Dedifferentiated amniotic fluid mesenchymal stem cell (primary cell): ENCODE results near the gene GRID1.

ENCODE experiments used
- DNase-seq: peaks from one replicate; pipeline ENCODE4 v3.0.0-alpha.2; 2016; ENCODE audit errors: extremely low spot score

Gene GRID1

DNA sequence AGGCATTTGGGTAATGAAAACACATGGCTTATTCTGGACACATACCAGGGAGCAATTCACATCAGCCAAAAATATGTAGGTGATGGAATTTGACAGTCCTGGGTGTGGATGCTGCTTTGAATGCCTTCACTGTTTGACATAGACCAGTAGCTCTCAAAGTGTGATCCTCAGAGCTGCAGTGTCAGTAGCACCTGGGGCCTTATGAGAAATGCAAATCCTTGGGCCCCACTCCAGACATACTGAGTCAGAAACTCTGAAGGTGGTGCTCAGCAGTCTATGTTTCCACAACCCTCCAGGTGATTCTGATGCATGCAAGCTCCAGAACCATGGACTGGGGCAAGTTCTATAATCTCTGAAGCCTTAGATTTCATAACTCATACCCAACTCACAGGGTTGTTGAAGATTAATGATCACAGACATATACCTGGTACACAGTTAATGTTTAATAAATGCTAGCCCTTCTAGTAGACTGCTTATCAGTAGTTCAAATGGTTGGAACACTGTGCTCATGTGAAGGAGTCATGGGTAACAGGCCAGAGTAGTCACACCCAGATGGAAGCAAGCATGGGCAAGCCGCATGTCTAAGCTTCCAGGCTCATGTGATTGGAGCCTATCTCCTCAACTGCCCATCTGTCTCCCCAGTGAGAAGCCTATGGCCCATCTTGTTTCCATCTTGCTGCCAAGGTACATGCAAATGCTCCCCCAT is 715.7 kb downstream of the GRID1 start:
- no peak for DNase-seq

DNA sequence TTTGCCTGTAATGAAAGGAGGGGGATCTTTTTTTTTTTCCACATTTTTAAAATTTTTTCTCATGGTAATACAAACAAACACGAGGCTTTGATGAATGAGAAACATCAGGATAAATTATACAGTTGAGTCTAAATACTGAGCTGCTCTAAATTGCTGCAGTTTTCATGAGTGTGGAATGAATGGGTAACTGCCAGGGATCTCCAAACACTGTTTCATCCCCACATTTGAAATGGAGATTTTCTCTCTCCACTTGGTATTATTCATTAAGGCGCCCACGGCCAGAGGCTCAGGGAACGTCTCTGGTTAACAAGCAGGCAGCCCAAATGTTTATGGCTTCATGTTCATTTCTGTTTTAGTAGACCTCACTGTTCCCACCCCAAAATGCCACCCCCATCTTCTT is 717.1 kb downstream of the GRID1 start:
- no peak for DNase-seq

- no peak for DNase-seq
Observed at GRCh38 chr10:85648279-85648754, 718.3 kb downstream of the GRID1 start.

DNA sequence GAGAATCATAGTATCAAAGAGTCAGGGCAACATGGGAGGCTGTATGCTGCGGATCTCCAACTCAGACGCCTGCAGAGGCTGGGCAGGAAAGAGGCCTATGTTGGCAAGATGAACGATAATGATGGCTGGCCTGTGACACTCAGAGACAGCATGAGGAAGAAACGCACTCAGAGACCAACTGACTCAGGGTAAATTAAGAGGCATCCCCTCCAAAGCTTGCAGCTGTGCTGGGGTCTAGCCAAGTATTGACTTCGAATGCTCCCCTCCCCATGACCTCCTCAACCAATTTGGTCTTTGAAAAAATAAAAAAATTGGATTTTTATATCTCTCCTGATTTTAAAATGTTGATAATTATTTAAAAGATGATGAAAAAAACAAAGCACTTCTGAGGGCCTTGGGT is 718.9 kb downstream of the GRID1 start:
- no peak for DNase-seq

DNA sequence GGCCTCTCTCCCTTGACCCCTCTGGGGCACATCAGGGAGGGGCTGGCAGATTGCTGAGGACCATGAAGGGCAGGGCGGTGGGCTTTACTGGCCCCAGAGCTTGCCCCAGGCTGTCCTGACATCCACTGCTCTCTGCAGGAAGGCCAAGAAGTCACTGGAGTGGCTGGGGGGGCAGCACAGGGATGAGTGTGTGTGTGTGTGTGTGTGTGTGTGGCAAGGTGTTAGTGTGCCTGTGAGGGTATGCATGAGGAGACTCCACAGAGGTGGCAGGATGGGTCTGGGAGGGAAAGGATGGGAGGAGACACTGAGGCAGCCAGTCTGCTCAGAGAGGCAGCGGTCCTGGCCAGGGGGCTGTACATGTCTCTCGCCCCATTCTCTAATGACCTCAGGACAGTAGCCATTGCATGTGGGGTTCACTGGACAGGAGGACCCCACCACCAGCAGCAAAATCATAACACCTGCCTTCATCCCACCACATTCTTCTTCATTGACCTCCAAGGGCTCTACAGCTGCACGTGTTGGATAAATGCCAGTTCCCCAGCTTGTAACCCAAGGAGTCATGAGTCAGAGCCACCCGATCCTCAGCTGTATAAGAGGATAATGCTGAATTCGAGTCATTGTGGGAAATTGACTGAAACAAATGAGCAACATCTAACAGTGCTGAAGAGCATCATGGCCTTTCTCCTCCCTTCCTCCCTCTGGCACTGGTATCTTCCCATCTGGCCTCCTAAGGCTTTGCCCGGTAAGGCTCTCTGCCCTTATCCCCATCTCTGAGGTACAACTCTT is 720.5 kb downstream of the GRID1 start:
- DNase-seq, result no peak

DNA sequence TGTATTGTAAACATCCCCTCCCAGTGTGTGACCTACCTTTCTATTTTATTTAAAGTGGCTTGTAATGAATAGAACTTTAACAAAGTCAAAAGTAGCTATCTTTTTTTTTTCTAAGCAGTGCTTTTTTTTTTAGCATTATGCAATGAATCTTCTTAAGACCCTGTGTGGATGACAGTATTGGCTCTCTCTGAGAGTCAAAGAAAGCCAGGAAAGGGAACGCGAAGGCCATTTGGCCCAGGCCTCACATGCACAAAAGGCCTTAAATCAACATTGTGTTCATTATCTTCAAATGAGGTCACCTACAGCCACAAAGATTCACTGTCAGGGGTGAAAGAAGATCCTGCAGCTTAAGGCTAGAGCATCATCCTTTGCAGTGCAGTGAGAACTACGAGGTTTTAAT is 721.5 kb downstream of the GRID1 start:
- DNase-seq, result no peak

DNA sequence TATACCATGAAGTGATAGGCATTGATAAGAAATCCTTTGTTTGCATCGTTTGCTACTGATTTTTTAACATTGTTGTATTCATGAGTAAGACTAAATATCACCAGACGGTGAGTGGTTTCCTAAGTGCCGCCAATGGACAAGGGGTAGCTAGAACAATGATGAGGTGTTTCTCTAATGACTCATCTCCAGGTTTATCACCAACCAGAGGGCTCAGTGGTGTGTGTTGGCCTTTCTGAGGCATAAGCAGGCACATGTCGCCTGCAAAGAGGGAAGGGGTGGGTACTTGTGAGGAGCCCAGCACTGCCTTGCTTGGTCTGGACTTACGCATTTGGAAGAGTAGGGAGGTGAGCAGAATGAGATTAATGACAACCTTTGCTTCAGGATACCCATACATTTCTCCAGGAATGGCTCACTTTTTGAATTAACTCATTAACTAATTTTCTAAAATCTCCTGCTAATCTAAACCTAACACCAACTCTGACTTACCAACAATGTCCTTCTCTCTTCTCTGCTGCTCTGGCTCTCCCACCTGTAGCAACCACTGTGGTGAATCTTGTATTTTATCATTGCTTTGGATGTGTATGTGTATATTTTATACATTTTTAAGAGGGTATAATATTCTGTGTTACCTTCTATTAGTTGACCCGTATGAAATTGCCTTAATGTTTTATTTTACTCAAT is 722.6 kb downstream of the GRID1 start:
- no peak for DNase-seq

GRCh38 chr10:85643171-85643844 is 723.3 kb downstream of the GRID1 start:
- no peak for DNase-seq

GRCh38 chr10:85642421-85643170 is 724.0 kb downstream of the GRID1 start:
- no peak for DNase-seq

DNA sequence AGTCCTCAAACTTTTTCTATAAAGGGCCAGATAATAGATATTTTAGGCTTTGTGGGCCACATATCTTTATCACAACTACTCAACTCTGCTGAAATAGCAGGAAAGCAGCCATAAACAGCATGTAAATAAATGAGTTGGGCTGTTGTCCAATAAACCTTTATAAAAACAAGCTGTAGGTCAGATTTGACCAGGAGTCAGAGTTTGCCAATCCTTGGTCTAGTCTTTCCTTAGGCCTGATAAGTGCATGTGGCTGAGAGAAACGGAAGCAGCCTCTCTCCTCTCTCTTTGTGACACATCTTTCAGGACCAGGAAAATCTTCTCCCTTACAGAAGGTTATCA is 724.5 kb downstream of the GRID1 start:
- no peak for DNase-seq

DNA sequence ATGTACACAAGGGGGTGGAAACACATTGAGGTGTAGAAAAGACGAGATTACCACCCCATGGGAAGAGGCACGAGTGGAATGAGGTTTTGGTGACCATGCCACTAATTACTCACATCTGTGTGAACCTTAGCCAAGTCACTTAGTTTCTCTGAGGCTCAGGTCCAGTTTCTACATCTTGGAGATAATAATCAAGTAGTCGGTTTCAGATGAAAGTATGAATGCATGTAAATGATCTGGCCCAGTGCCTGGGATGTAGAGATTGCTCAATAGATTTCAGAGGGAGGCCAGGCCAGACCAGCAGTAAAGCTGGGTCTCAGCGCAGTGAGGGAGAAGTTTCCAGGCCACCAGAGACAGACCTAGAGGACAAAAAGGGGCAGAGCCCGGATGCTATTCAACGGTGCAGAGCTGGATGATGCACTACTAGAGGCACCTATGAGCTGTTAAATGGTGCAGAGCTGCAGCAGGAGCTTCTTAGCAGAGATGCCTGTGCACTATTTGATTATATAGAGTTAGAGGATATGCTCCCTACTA is 725.1 kb downstream of the GRID1 start:
- DNase-seq, result no peak

GRCh38 chr10:85638797-85639196 is 727.8 kb downstream of the GRID1 start:
- no peak for DNase-seq

DNA sequence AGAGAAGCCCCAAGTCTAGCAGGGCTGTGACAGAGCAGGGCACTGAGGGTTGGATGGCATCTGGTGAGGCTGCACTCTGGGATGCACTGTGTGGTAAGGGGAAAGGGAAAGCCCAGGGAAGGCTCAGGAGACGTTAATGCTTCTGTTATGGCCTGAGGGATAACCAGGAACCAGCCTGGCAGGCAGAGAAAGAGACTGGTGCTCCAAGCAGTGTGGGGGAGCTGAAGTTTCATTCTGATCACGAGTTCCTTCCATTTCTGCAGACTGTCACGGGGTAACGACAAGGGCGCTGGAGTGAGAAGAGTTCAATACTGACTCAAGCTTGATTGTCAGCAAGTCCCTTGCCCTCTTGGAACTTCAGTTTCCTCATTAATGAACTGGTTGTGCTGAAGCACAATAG is 730.9 kb downstream of the GRID1 start:
- no peak for DNase-seq

DNA sequence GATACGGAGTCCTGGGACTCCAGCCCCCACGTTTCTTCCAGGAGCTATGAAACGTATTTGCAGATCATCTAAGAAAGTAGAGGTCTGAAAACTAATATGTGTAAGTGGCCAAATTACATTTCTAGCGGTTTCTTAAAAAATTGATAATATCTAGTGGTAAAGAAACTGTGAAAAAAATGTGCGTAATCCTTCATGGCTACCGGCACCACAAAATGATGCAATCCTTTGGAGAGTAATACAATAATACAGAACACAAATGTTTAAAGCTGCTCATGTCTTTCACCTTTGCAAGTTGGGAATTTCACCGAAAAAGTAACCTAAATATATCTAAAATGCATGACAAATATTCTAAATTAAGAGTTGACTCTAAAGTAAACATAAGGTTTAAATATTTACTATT is 742.1 kb downstream of the GRID1 start:
- DNase-seq, result no peak

DNA sequence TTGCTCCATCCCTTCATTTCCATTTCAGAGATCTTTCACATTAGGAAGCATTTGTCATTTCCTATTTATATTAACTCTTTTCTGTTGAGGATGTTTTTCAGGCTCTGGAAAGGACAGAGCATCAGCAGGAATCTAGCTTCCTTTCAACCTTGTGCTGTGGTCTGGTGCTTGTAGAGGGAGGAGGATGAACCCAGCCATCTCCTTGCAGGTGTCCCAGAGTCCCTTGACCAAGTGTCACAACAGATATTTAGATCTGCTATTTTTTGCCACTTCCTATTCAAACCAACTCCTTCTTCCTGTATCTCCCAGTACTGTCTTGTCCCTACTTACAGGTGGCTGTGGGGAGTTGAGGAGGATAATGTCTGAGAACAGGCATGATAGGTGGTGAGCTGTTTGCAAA is 742.8 kb downstream of the GRID1 start:
- no peak for DNase-seq

- DNase-seq, result no peak
Observed at GRCh38 chr10:85623342-85623741, 743.3 kb downstream of the GRID1 start.

- no peak for DNase-seq
Observed at GRCh38 chr10:85622425-85622824, 744.2 kb downstream of the GRID1 start.

- no peak for DNase-seq
Observed at GRCh38 chr10:85621562-85621961, 745.0 kb downstream of the GRID1 start.

GRCh38 chr10:85620807-85621206 is 745.8 kb downstream of the GRID1 start:
- no peak for DNase-seq

DNA sequence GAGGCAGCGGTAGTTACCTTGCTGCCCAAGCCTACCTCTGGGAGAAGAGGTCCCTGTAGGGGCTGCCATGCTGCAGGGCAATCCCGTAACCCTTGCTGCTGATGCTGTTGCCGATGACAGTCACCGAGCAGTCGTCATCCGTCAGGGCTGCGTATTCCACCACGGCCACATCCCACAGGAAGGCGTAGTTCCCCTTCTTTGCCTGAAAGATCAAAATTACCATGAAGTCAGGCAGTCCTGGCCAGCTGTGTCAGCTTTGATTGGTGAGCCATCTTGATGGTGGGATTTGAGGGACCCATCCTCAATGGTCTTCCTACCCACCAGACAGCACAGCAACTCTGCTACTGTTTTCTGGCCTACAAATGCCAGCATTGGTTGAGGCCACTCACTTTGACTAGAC is 746.8 kb downstream of the GRID1 start:
- DNase-seq, result no peak

DNA sequence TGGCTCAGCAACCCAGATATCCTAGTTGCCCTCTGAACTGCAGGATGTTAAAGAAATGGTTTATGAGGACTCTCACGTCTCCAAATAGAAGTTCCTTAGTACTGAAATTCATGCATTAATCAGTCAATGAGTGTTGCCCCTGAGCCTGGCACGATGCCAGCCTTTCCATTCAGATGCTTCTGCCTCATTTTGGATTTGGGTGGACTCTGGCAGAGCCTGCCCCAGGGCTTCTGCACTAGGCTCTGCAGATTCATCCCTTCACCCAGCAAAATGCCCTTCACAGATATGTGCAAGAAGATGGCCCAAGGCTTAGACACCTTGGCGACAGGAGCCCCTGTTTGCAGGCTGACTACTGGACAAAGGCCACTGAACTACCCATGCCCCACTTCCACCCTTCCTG is 747.8 kb downstream of the GRID1 start:
- no peak for DNase-seq
